ENCODE results near the gene HOXB6.

The HOXB6 gene

DNA sequence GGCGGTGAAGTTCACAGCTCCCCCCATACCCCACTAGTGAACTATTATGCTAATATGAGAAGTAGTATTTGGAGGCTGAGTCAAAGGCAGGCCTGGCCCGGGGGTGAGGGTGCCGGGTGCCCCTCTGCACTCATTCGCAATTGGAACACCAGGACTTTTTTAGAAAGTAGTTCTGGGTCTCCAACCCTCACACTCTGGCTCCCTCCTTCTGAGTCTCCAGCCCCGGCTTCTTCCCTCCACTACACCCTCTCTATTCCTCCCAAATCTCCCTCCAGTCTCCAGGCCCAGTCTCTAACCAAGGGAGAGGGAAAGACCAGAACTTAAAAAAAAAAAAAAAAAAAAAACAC is 48.6 kb downstream of the HOXB6 start:
- in situ Hi-C loops (cut with MboI; ENCODE audit: low sequenced_read_pairs): no loop called here

DNA sequence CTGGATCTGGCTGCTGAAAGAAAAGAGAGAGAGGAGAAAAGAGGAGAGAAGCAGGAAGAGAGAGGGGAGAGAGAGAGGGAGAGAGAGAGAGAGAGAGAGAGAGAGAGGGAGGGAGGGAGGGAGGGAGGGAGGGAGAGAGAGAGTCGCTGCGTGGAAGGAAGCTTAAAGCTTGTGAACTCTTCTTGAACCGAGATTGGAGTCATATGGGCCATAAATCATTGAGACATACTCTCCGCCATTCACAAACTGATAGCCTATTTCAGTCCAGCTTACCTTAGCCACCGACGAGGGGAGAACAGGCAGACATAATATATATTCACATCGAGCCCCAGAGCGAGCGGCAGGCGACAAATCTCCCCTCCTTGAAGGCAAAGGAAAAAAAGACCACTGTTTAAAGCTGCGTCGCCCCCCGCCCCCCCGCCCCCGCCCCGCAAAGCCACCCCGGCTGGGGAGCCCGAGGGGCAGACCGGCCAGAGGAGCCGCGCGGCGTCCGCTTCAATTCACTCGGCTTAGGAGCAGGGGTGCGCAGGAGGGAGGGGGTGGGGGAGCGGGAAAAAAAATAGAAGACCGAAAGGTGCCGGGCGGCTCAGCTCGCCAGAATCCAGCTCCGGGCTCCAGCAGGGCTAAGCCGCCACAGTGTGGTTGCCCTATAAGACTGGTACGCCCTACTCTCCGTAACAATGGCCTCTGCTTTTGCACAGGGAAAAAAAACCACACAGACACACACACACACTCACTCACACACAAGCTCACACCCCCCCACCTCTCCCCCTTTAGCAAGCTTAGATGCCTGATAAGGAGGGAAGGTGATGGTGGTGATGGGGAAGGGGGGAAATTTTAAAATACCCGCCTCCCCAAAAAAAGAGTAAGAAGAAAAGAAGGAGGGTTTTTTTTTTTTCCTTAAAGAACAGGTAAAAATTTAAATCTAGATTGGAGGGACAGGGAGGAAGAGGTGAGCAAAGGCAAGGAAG is 49.2 kb downstream of the HOXB6 start:
- in situ Hi-C loops (cut with MboI; ENCODE audit: low sequenced_read_pairs): no loop called here

DNA sequence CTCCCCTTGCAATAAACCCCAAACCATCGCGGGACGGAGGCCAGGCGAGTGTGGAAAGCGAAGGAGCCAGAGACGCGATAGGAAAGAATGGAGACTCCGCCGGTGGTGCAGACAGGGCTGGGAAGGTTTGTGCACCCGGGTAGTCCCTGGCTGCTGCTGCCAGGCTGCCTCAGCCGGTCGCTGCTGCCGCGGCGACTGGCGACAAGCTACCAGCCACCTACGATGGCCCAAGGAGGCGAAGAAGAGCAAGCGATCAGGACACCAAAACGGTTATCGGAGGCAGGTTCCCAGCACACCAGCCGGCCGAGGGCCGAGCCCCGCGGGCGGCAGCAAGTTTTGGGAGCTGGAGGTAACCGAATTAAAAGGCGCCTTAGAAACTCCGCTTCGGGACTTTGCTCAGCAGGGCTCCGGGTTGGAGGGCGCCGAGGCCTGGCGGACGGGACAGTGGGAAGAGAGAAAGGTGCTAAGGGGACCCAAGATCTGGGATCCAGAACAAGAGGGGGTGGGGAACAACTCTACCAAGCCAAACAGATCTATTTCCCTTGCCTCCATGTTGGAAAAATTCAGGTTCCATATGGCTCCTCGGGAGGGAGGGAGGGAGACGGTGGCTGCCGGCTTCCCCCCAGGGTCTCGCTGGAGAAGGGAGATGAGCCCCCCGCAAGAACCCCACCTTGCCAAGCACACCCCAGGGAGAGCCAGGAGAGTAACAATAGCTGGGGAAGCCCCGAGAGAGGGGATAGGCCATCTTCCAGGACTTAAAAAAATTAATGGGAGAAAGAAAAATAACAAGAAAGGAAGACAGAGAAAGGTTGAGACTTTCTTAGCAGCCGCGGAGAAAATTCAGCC is 50.2 kb downstream of the HOXB6 start:
- in situ Hi-C loops (cut with MboI; ENCODE audit: low sequenced_read_pairs): no loop called here

DNA sequence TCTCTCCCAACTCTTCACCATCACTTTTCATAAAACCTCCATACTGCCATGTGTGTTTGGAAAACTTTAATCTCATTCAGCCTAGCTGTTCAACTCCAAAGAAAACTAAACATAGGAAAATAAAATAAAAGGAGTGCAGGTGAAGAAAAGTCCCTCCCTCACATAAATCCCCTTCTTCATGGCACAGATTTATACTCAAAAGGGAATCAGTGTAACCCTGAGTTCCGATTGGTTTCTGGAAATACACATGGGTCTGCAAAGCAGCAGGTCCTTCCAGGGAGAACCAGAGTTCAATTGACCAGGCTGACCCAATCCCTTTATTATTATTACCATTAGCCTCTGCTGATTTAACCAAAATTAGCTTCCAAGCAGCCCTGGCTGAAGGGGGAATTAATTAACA is 51.0 kb downstream of the HOXB6 start:
- in situ Hi-C loops (cut with MboI; ENCODE audit: low sequenced_read_pairs): no loop called here

DNA sequence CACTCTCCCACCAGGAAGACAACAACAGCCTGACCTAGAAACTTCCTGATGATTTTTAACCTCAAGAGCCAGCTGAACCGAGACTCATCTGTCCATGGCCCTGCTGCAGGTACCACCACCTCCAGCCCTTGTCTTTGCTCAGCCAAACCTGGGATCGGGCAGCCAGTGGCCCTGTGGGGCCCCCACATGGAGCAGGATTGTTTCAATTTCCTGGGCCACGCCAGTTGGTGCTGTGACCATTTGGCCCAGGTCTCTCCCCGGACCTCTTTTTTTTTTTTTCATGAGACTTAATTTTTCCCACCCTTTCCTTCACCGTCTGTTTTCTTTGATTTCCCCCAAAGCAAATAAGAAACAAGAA is 51.6 kb downstream of the HOXB6 start:
- in situ Hi-C loops (cut with MboI; ENCODE audit: low sequenced_read_pairs): no loop called here

DNA sequence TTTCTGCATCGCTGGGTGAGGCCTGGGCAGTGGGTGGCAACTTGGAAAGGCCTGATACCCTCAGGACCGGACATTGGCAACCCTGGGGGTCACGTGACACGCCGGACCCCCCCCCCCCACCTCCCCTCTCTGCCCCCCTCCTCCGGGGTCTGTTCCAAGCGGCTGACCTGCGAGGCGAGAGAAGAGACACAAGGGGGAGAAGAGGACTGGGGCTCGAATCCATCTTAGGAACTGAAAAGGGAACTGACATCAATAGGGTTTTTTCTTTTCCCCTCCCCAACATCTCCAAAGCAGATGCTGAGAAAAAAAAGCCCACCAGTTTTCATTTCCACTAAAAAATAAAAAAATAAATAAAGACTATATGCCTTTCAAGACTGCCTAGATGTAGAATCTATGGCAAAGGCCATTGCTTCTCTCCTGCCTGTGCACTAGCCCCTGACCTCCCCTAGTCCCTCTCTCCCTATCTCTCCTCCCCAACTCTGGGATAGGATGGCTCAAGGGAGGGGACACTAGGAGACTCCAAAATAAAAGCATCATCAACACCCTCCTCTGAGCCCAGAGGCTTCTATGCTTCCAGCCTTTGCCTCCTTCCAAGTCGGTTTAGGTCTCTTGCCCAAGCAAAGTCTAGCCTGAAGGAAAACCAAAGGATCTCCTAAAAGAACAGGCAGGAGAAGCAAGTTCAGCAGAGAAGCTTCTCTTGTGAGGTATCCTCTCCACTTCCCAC is 52.2 kb downstream of the HOXB6 start:
- in situ Hi-C loops (cut with MboI; ENCODE audit: low sequenced_read_pairs): no loop called here

DNA sequence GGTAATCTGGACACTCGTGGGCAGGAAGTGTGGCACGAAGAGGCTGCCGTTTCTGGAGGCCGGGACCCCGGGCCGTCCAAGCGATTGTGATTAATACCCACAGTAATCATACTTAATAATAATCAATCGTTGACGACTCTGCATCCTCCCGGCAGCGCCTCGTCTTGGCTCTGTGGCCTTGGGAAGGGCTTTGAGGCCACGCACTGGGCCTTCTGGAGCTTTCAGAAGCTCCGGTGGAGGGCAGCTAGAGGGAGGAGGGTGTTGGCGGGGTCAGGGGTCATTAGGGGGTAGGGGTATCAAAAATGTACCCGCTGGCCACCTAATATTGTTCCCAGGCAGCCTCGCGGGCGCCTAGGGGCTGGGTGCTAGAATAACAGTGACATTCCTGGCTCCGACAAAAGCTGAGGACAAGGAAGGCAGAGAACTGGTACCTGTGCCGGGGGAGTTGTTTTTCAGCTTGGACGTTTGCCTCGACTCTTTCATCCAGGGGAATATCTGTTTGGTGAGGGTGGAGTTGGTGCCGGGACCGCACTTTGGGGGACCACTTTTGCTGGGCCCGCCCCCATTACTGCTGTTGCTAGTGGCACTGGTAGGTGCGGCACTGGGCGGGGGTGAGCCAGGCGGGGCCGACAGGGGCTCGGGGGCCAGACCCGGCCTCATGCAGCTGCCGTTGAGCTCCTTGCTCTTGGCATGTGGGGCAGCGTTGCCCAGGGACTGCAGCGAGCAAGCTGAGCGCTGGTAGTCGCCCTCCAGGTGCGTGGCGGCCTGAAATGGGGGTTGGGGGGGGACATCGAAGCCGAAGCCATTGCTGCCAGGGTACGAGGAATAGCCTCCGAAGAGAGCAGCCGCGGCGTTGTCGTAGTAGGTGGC is 53.0 kb downstream of the HOXB6 start:
- in situ Hi-C loops (cut with MboI; ENCODE audit: low sequenced_read_pairs): no loop called here

DNA sequence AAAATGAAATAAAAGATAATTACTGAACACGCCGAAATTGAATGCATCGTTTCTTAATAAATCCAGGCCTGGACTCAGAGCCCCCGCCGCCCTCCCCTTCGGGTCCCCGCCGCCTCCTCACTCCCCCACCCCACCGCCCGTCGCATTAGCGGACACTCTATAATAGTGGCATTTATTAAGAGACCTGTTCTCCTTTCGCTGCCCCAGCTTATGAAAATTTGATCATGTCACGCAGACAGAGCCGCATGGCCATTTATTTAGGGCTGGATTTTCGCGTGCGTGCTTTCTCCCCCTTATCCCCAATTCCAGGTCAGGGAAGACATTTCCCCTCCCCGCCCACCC is 53.6 kb downstream of the HOXB6 start:
- in situ Hi-C loops (cut with MboI; ENCODE audit: low sequenced_read_pairs): no loop called here

DNA sequence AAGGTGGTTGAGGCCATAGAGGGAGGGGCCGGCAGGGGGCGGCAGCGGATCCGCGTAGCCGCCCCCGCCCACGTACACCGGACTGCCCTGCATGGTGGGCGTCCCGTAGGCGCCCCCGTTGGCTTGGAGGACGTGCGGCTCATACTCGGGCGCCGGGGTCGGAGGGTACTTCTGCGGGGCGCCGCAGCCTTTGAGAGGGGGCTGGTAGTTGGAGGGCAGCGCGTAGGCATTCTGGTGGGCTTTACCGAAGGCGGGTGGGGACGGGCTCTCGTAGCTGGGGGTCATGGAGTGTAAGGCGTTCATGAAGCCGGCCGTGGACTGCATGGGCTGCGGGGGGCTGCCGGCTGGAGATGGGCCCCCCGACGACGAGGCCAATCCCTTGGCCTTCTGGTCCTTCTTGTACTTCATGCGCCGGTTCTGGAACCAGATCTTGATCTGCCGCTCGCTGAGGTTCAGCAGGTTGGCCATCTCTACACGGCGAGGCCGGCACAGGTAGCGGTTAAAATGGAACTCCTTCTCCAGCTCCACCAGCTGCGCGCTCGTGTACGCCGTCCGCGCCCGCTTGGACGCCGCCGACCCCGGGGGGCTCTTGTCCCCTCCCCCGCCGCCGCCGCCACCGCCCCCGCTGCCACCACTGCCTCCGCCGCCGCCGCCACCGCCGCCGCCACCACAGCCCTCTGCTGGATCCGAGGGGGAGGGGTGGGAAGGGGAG is 54.1 kb downstream of the HOXB6 start:
- in situ Hi-C loops (cut with MboI; ENCODE audit: low sequenced_read_pairs): no loop called here

DNA sequence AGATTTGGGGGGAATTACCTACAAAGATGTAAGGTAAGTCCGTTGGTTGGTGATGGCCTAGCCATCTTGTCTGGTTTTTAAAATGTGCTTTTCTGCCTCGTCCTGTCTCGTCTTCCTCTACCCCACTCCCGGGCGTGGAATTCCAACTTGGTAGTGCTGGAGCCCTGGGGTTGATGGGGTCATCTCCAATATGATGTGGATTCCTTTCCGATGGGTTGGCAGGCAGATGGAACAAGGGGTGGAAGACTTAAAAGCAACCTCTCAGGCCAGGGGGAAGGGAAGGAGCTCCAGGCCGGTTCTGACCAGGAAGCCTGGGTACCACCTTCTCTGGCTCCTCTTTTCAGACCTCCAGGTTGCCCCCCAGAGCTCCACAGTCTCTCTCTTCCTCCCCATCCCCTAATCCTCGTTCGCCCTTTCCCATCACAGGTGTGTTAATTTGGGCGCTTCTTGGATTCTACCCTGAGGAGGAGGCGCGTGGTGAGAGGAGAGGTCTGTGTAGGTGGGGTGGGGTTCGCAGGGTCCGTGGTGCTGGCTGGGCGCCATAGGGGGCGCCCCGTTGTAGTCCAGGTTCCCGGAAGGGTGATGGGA is 54.8 kb downstream of the HOXB6 start:
- in situ Hi-C loops (cut with MboI; ENCODE audit: low sequenced_read_pairs): no loop called here

DNA sequence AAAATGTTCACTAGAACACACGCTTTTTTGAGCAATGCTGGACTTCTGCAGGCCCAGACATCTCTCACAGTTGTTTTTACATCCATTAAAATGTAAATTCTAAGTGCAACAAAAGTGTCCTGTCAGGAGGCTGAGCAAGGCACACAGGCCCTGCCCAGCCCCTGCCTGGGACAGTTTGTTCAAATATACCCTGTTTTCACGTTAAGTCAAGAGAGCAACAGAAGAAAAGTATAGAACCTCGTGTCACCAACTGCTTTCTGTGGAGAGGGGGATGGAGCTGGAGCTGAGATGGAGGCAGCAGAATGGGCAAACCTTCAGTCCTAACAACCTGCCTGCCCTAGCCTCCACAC is 55.5 kb downstream of the HOXB6 start:
- in situ Hi-C loops (cut with MboI; ENCODE audit: low sequenced_read_pairs): no loop called here

DNA sequence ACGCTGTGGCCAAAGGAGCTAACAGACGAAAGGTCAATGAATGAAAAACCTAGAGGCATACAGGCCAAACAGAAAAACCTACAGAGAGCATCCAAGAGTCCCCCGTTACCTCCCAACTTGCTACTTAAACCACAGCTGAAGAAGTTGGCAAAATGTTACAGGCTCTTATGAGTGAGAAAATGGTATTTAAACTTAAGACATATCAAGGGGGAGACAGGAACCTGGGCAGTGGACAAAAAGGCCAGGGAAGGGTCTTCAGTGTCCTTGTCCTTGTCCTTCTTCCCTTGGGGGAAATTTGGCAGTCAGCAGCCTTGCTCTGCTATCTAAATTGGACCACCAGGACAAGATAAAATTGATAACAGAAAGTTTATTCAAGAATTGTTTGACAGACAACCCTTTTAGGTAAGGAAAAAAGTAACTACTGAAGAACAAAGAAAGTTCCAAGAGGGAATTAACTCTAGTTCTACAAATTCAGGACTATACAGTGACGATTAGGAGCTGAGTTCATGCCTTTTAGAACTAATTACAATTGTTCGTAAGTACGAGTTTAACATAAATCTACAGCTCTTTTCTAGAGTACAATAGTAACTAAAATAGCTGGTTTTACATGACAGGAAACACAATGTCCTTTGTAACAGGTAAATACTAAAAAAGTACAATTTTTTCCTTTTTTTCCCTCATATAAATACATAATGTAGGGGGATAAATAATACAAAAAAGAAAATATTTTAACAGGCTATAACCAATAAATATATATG is 56.1 kb downstream of the HOXB6 start:
- in situ Hi-C loops (cut with MboI; ENCODE audit: low sequenced_read_pairs): no loop called here

DNA sequence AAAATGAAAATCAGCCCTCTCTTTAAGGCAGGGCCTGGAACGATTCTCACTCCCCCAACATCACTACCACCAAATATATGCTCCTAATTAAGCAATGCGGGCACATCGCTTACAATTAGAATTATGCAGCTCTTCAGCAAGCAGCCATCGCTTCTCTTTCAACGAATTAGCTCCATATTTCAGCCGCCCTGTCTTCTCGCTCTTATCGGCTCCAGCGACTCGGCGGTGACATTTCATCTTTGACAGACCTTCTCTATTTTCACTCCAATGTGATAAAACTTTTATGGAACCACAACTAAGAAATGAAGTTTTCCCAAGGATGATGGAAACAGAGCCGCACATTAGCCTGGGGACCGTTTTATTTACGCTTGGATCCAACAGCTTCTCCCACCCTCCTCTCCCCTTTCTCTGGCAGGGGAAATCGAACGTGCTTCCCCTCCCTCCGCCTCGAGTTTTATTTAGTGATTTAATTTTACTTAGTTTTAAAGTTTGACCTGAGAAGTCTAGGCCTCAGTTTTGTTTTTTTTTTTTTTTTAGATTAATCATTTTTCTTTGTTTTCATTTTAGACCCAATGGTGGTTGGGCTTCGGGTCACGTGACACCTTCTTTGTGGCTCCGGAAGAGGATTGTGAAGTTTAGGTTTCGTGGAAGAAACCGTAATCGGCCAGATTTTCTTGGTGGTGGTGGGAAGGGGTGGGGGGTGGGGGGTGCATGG is 56.8 kb downstream of the HOXB6 start:
- in situ Hi-C loops (cut with MboI; ENCODE audit: low sequenced_read_pairs): no loop called here

DNA sequence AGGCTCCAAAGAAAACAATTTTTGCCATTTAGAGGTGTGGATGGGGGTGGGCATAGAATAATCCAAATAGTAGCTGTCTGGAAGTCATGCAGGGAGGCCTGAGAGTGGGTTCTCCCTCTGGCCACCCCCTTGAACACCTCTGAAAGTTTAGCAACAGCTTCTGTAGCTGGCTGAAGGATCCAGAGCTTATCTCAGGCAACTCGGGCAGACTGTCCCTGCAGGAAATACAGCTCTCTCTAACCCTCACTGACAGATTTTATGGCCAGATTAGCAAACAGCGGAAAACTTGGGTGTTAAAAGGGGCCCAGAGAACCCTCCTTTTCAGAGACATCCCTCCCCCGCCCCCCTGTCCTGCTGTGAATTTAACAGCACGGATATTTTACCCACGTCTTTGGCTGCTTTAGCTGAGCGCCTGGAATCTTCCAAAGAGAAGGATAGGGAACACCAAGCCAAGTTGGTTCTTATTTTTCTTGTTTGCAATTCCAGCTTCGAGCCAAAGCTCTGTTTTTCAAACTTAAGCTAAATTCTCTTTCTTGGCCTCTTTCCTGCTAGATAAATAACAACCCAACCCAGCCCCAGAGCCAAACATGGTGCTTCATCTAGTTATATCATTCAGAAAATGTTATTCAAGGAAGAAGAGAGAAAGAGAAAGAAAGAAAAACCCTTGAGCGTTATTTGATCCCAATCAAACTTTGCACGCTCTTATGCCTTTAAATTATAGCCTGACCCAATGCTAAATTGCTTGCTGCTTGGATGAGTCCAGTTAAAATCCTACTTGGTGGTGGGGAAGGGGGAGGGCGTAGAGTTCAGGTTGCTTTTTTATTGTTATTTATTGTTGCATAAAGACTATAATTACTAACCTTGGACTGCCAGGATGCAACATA is 57.6 kb downstream of the HOXB6 start:
- in situ Hi-C loops (cut with MboI; ENCODE audit: low sequenced_read_pairs): no loop called here

DNA sequence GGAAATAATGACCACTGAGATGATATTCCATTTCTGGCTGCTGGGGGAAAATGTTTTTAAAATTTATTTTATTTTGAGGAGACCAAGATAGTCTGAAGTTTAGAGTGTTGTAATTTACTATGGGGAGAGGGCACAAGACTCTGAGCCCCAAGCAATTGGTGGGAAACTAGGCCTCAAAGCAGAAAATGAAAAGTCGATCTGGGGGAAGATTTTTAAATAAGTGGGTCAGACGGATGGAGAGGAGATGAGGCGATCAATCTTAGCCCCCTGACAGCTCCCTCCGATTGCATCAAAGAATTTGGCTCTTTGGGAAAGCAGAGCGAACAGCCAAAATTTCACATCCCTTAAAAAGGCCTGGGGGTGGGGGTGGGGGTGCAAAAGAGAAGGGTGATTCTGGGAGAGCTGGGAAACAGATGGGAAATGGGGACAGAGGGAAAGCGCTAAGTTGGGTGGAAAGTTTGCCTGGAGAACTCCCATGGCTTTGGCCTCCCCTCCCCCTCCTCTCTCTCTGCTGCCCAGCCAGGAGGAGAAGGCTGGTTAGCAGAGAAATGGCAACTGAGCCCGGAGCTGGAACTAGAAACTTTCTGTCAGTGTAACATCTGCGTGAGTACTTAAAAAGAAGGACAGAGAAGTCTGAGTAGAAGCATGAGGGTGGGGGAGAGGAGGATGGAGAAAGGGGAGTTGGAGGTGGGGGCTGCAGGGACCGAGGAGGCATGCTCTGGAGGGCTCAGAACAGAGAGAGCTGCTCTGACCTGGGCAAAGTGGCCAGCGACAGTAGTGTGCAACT is 58.5 kb downstream of the HOXB6 start:
- in situ Hi-C loops (cut with MboI; ENCODE audit: low sequenced_read_pairs): no loop called here
